H1 (cell line): ENCODE data around the gene CAMTA1. TPM values are rescaled to one million over a fixed set of nuclear protein-coding genes. Genes with fewer than 3 reads are reported as not detected.

Experiments
- CTCF ChIA-PET: fragments of 300-600 bp; sonication (Branson Sonifier 250); formaldehyde crosslinking; loops from one replicate; lab custom pipeline; 2021; ENCODE audit not compliant: partially characterized antibody; lab: Charles Lee
- POLR2A ChIA-PET: fragments of 300-600 bp; sonication (Branson Sonifier 250); formaldehyde crosslinking; loops from one replicate; lab custom pipeline; 2021; ENCODE audit warnings: inconsistent platforms; ENCODE audit not compliant: partially characterized antibody; lab: Charles Lee
- DNase-seq, 2 experiments: peaks; one replicate each; pipeline versions ENCODE4 v3.0.0 to v3.0.0-alpha.2; 2010 to 2022; ENCODE audit warnings: low spot score in 2 of 2, low read depth in 1 of 2, mixed read lengths in 1 of 2
- FAIRE-seq: peaks from 2 replicates; lab custom pipeline; 2011; peaks lifted over from hg19 to GRCh38; lab: Jason Lieb, UNC
- H2AFZ ChIP-seq: 2 replicates; pipeline ENCODE4 v1.8.1; 2012; ENCODE audit warnings: low read length, inconsistent platforms
- H2AK5ac ChIP-seq: 2 replicates; pipeline ENCODE4 v1.6.1; 2013; ENCODE audit warnings: low read depth, low read length
- H2BK120ac ChIP-seq: replicated peaks from 2 replicates; pipeline ENCODE3; 2013; ENCODE audit warnings: low read depth, low read length, inconsistent platforms
- H2BK12ac ChIP-seq: 2 replicates; pipeline ENCODE4 v1.6.1; 2013; ENCODE audit warnings: low read depth, low read length
- H2BK15ac ChIP-seq: 2 replicates; pipeline ENCODE4 v1.6.1; 2013; ENCODE audit warnings: low read length
- H2BK20ac ChIP-seq: 2 replicates; pipeline ENCODE4 v1.6.1; 2013; ENCODE audit warnings: low read length
- H2BK5ac ChIP-seq: 2 replicates; pipeline ENCODE4 v1.6.1; 2013; ENCODE audit warnings: low read depth, low read length
- H3K14ac ChIP-seq: 2 replicates; pipeline ENCODE4 v1.6.1; 2013; ENCODE audit warnings: inconsistent platforms; ENCODE audit not compliant: insufficient read length
- H3K18ac ChIP-seq: 2 replicates; pipeline ENCODE4 v1.6.1; 2013; ENCODE audit warnings: low read length; ENCODE audit errors: extremely low read depth
- H3K23ac ChIP-seq: 2 replicates; pipeline ENCODE4 v1.6.1; 2013; ENCODE audit warnings: inconsistent platforms; ENCODE audit not compliant: insufficient read length
- H3K23me2 ChIP-seq: 2 replicates; pipeline ENCODE4 v1.6.1; 2013; ENCODE audit warnings: low read depth, low read length
- H3K27ac ChIP-seq: 2 replicates; pipeline ENCODE4 v1.6.1; 2011; ENCODE audit warnings: low read depth, low read length, inconsistent platforms
- H3K27me3 ChIP-seq, 4 experiments: replicated peaks in 1 of 4; 1 replicate in 1 of 4; 2 replicates in 3 of 4; pipeline versions ENCODE4 v1.6.1 to v1.8.1; 2011 to 2013; ENCODE audit warnings: low read length in 3 of 4, mild to moderate bottlenecking in 3 of 4, inconsistent platforms in 2 of 4, mixed read lengths in 2 of 4, moderate library complexity in 1 of 4; ENCODE audit not compliant: control insufficient read depth in 3 of 4, insufficient read depth in 3 of 4; ENCODE audit errors: extremely low read depth in 1 of 4
- H3K36me3 ChIP-seq, 4 experiments: 2 replicates each; pipeline versions ENCODE4 v1.6.1 to v1.8.1; 2011 to 2013; ENCODE audit warnings: mild to moderate bottlenecking in 4 of 4, low read length in 3 of 4, moderate library complexity in 2 of 4, control low read depth in 1 of 4, inconsistent platforms in 1 of 4; ENCODE audit not compliant: insufficient read depth in 4 of 4, control insufficient read depth in 2 of 4
- H3K4ac ChIP-seq: replicated peaks from 2 replicates; pipeline ENCODE3; 2013; ENCODE audit warnings: low read length, low read depth, mixed read lengths, inconsistent platforms; ENCODE audit not compliant: insufficient read length
- H3K4me1 ChIP-seq, 4 experiments: replicated peaks in 1 of 4; 1 replicate in 1 of 4; 2 replicates in 3 of 4; pipeline versions ENCODE4 v1.6.1 to v1.8.1; 2011 to 2013; ENCODE audit warnings: low read length in 3 of 4, inconsistent platforms in 2 of 4, mixed read lengths in 1 of 4; ENCODE audit not compliant: insufficient read depth in 4 of 4, control insufficient read depth in 3 of 4
- H3K4me2 ChIP-seq, 2 experiments: 2 replicates each; pipeline versions ENCODE4 v1.6.1 to v1.8.1; 2011 to 2013; ENCODE audit warnings: low read depth in 2 of 2, low read length in 2 of 2, control low read depth in 1 of 2, inconsistent platforms in 1 of 2, mild to moderate bottlenecking in 1 of 2; ENCODE audit not compliant: insufficient read depth in 1 of 2
- H3K4me3 ChIP-seq, 4 experiments: fragments of 200-600, 300-600 bp in 1 of 4; sonication (generic), shearing (Covaris generic), sonication (Bioruptor Twin) in 1 of 4; 2 replicates each; pipeline versions ENCODE4 v1.5.1 to v1.8.1; 2011 to 2016; ENCODE audit warnings: low read length in 4 of 4, low read depth in 3 of 4, control low read depth in 2 of 4, inconsistent platforms in 2 of 4, mild to moderate bottlenecking in 2 of 4, mixed read lengths in 1 of 4, moderate library complexity in 1 of 4; ENCODE audit not compliant: insufficient read depth in 2 of 4; ENCODE audit errors: extremely low read depth in 1 of 4
- H3K56ac ChIP-seq: replicated peaks from 2 replicates; pipeline ENCODE3; 2013; ENCODE audit warnings: low read depth, mild to moderate bottlenecking, mixed read lengths, low read length, inconsistent platforms; ENCODE audit not compliant: insufficient read length
- H3K79me1 ChIP-seq: 2 replicates; pipeline ENCODE4 v1.6.1; 2013; ENCODE audit warnings: low read depth, low read length, control low read depth
- H3K79me2 ChIP-seq, 2 experiments: 2 replicates each; pipeline versions ENCODE4 v1.6.1 to v1.8.1; 2012 to 2013; ENCODE audit warnings: low read length in 2 of 2, mild to moderate bottlenecking in 2 of 2, inconsistent platforms in 1 of 2; ENCODE audit not compliant: insufficient read depth in 2 of 2, control insufficient read depth in 1 of 2
- H3K9ac ChIP-seq, 4 experiments: replicated peaks in 1 of 4; 1 replicate in 1 of 4; 2 replicates in 3 of 4; pipeline versions ENCODE4 v1.6.1 to v1.8.1; 2011 to 2013; ENCODE audit warnings: low read depth in 3 of 4, low read length in 3 of 4, control low read depth in 2 of 4, mild to moderate bottlenecking in 2 of 4, moderate library complexity in 2 of 4, inconsistent platforms in 1 of 4; ENCODE audit errors: extremely low read depth in 1 of 4
- H3K9me3 ChIP-seq, 2 experiments: 2 replicates each; pipeline versions ENCODE4 v1.6.1 to v1.8.1; 2012 to 2013; ENCODE audit warnings: mild to moderate bottlenecking in 2 of 2, moderate library complexity in 2 of 2, control low read depth in 1 of 2, inconsistent platforms in 1 of 2, low read depth in 1 of 2, low read length in 1 of 2, mixed read lengths in 1 of 2; ENCODE audit not compliant: insufficient read depth in 2 of 2
- H4K20me1 ChIP-seq, 2 experiments: replicated peaks in 1 of 2; 2 replicates each; pipeline versions ENCODE3 to v1.8.1; 2011 to 2013; ENCODE audit warnings: inconsistent platforms in 2 of 2, low read length in 2 of 2, mild to moderate bottlenecking in 1 of 2; ENCODE audit not compliant: insufficient read depth in 2 of 2, control insufficient read depth in 1 of 2
- H4K5ac ChIP-seq: 2 replicates; pipeline ENCODE4 v1.6.1; 2013; ENCODE audit warnings: low read length, low read depth, mixed read lengths, inconsistent platforms; ENCODE audit not compliant: insufficient read length
- H4K8ac ChIP-seq: 2 replicates; pipeline ENCODE4 v1.8.0; 2013; ENCODE audit warnings: mild to moderate bottlenecking, moderate library complexity, low read length, inconsistent platforms; ENCODE audit not compliant: insufficient read depth; ENCODE audit errors: extremely low read depth
- H4K91ac ChIP-seq: replicated peaks from 2 replicates; pipeline ENCODE3; 2013; ENCODE audit warnings: low read length, mixed read lengths, inconsistent platforms; ENCODE audit not compliant: insufficient read length
- ASH2L ChIP-seq: fragments of 200-600, 300-600 bp; sonication (generic); IDR thresholded peaks from one replicate; pipeline ENCODE4 v1.7.1; 2017; ENCODE audit warnings: low read length
- CBX8 ChIP-seq: fragments of 300-800, 300-1000 bp; sonication (generic); IDR thresholded peaks from 2 replicates; pipeline ENCODE4 v1.7.1; 2016; ENCODE audit warnings: low read depth, low read length, borderline replicate concordance
- CHD2 ChIP-seq: IDR thresholded peaks from 2 replicates; pipeline ENCODE4 v1.6.1; 2012; ENCODE audit warnings: low read length, improper control_type of control experiment
- CTBP2 ChIP-seq: IDR thresholded peaks from 2 replicates; pipeline ENCODE4 v1.7.0; 2011; ENCODE audit warnings: borderline replicate concordance, mild to moderate bottlenecking, moderate library complexity, mixed read lengths, low read length; ENCODE audit not compliant: insufficient read depth, insufficient read length
- KDM5A ChIP-seq: fragments of 200-600 bp; IDR thresholded peaks from 2 replicates; pipeline ENCODE4 v1.7.1; 2012; ENCODE audit warnings: mild to moderate bottlenecking, low read length, inconsistent platforms, mixed read lengths
- NANOG ChIP-seq: IDR thresholded peaks from 2 replicates; pipeline ENCODE4 v1.6.1; 2011; ENCODE audit warnings: low read length, low read depth, mild to moderate bottlenecking, inconsistent platforms; ENCODE audit not compliant: insufficient read depth, poor library complexity, severe bottlenecking
- NRF1 ChIP-seq: IDR thresholded peaks from 2 replicates; pipeline ENCODE4 v1.6.1; 2011; ENCODE audit warnings: mild to moderate bottlenecking, low read depth, low read length, improper control_type of control experiment
- PHF8 ChIP-seq: fragments of 200-600 bp; sonication (generic); conservative IDR thresholded peaks from 2 replicates; pipeline ENCODE4 v1.7.1; 2012; ENCODE audit warnings: low read depth, mild to moderate bottlenecking, inconsistent platforms, low read length, moderate library complexity
- RFX5 ChIP-seq: IDR thresholded peaks from 2 replicates; pipeline ENCODE4 v1.6.1; 2011; ENCODE audit warnings: low read depth, low read length, improper control_type of control experiment, borderline replicate concordance
- TEAD4 ChIP-seq: IDR thresholded peaks from 2 replicates; pipeline ENCODE4 v1.6.1; 2012; ENCODE audit warnings: low read depth, low read length, inconsistent platforms, mixed read lengths
- WGBS, 2 experiments: shearing (Covaris generic) in 1 of 2; methylation state at CpG; one replicate each; pipeline versions ENCODE4 v1.1.6 to v1.1.7; 2013 to 2015; ENCODE audit warnings: low lambda C conversion rate in 2 of 2, mixed read lengths in 2 of 2, inconsistent platforms in 1 of 2, low coverage in 1 of 2, missing lambda C conversion rate in 1 of 2; ENCODE audit not compliant: insufficient replicate concordance in 2 of 2, insufficient coverage in 1 of 2, insufficient read length in 1 of 2; ENCODE audit errors: extremely low coverage in 1 of 2, missing lambda C conversion rate in 1 of 2; 5-methylcytosine and 5-hydroxymethylcytosine counted together
- polyA plus RNA-seq, 7 experiments: library from polyadenylated mRNA; depleted of rRNA in 3 of 7; stranded (reverse) in 5 of 7; unstranded in 2 of 7; fragments of >200 nt in 5 of 7; fragments of 200-250 nt in 2 of 7; gene quantifications; 1 replicate in 5 of 7; 2 replicates in 1 of 7; 4 replicates in 1 of 7; pipeline versions ENCODE4 v1.2.1 to v1.2.3, GENCODE V29; 2011 to 2013; ENCODE audit warnings: missing spikeins in 2 of 7, mixed read lengths in 2 of 7
- total RNA-seq: library from RNA; stranded (reverse); fragmentation: NEBNext Ultra II Directional; extraction: Animal tissue kit (Norgen Biotek cat#: 25700); gene quantifications from 2 replicates; pipeline ENCODE4 v1.2.1, GENCODE V29; 2021
- TF ChIP-seq, protein P1 (sequence below): IDR thresholded peaks from 2 replicates; pipeline ENCODE4 v1.6.1; 2012; ENCODE audit warnings: inconsistent platforms

CAMTA1 gene
- total and polyA plus RNA-seq, 2 of the 8 experiments (the other 6 are each of a cell fraction or from before 2014, with no cell fraction given) = 65.0 to 119 TPM

DNA sequence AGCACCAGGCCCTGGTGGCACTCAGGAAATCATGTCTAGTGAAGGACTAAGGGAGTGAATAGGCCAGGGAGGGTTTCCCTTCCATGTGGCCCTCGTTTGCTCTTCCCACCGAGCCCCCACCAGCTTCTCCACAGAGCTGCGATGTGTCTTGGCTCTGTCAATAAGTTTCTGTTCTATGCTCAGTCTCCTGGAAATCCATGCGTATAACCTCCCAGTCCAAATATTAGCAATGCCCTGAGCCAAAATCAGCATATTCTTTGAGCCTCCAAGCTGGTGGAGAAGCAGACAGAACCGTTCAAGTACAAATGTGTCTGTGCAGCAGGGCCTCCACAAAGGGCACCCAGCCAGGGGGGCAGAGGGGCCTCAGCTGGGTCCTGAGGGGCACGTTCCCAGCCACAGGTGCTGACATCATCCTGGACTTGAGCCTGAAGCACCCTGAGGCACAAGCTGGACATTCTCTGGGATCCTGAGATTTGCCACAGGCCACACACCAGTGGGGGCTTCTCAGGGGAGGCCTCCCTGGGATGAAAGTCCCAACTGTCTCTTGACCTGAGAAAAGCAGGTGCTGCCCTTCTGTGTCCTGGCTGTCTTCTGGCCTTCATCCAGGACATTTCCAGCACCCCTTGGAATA, 635.3 kb downstream of the CAMTA1 start:
- H4K8ac ChIP-seq = no peak overlapping the region
- no peak overlapping the region for H3K4me2 ChIP-seq
- no peak overlapping the region for H4K91ac ChIP-seq
- no peak overlapping the region for H3K18ac ChIP-seq
- H3K27me3 ChIP-seq = no peaks in the 10 kb centered on the region
- H3K14ac ChIP-seq = no peak overlapping the region
- peaks cover 0 to 4% (median 0%) of the 10 kb centered on the region in 4 experiments; a peak in 1 of 8 replicates for H3K36me3 ChIP-seq
- no peak overlapping the region for H2BK5ac ChIP-seq
- no peak overlapping the region for H2AK5ac ChIP-seq
- no peak overlapping the region for H4K5ac ChIP-seq
- H3K9me3 ChIP-seq = peaks cover 11 to 17% of the 10 kb centered on the region in 2 experiments
- ChIA-PET CTCF (interaction anchor here (1.0 kb wide), 1 partner anchor 21 kb away, joined by 3 read pairs; no protein-coding TSS in a partner anchor), POLR2A (no interaction called here)
- no peaks in the 10 kb centered on the region; a peak in 1 of 7 replicates for H3K4me1 ChIP-seq
- FAIRE-seq (no peak), DNase-seq (peak in 1 of 2 experiments; percentile 23)
- no peak overlapping the region for H3K9ac ChIP-seq
- no peak overlapping the region for H2AFZ ChIP-seq
- no peak overlapping the region for H3K56ac ChIP-seq
- no peak overlapping the region for H3K4me3 ChIP-seq
- no peaks in the 10 kb centered on the region for H3K79me1 ChIP-seq
- no peaks in the 10 kb centered on the region for H3K79me2 ChIP-seq
- no peak overlapping the region for H3K27ac ChIP-seq
- no peak overlapping the region for H2BK20ac ChIP-seq
- no peak overlapping the region for H2BK12ac ChIP-seq
- no peak overlapping the region for H3K23ac ChIP-seq
- H3K23me2 ChIP-seq = no peaks in the 10 kb centered on the region
- no peak overlapping the region for H2BK15ac ChIP-seq
- H3K4ac ChIP-seq = no peak overlapping the region
- 92% methylated on average over 6 of the region's 6 CpGs; no CpG with 5 or more reads in 1 of the 2 experiments for WGBS, 2 experiments
- H2BK120ac ChIP-seq = no peak overlapping the region
- no peaks in the 10 kb centered on the region for H4K20me1 ChIP-seq
- no peak for TF ChIP-seq CBX8
- TF ChIP-seq CTBP2 = no peak
- TF ChIP-seq RFX5 = no peak
- TF ChIP-seq NRF1 = no peak
- no peak for TF ChIP-seq NANOG
- no peak for TF ChIP-seq ASH2L
- TF ChIP-seq PHF8 = no peak
- TF ChIP-seq, protein P1, sequence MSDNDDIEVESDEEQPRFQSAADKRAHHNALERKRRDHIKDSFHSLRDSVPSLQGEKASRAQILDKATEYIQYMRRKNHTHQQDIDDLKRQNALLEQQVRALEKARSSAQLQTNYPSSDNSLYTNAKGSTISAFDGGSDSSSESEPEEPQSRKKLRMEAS = no peak
- TF ChIP-seq CHD2 = no peak
- no peak for TF ChIP-seq TEAD4
- TF ChIP-seq KDM5A = no peak
